Testis (tissue), 2 donors: ENCODE results near the gene CBX2.

ENCODE experiments used
- CTCF ChIP-seq, 3 experiments: fragments of 450-650 bp in 2 of 3; fragments of 200-600 bp in 1 of 3; sonication (generic) in 1 of 3; IDR thresholded peaks; one replicate each; pipeline ENCODE4 v1.5.1; 2016 to 2019; ENCODE audit warnings: antibody characterized with exemption in 3 of 3, mild to moderate bottlenecking in 2 of 3, moderate library complexity in 1 of 3
- POLR2A ChIP-seq: fragments of 450-650 bp; IDR thresholded peaks from one replicate; pipeline ENCODE4 v1.6.1; 2017; ENCODE audit warnings: antibody characterized with exemption, mild to moderate bottlenecking, moderate library complexity

GRCh38 chr17:79761894-79762589 lies 15.9 kb upstream of the CBX2 start:
- TF ChIP-seq CTCF (IDR thresholded peaks at IDR 0.05) (no peak), POLR2A (no peak)
